C4-2B (cell line): ENCODE results near the gene CCDC27.

ENCODE experiments used
- H3K27ac ChIP-seq: fragments of 450-650 bp; 2 replicates; pipeline ENCODE4 v1.5.1; 2017
- CTCF ChIP-seq: fragments of 450-650 bp; conservative IDR thresholded peaks from 2 replicates; pipeline ENCODE4 v1.5.1; 2017; ENCODE audit warnings: mild to moderate bottlenecking
- ZFX ChIP-seq: fragments of 450-650 bp; IDR thresholded peaks from 2 replicates; pipeline ENCODE4 v1.6.1; 2017

CCDC27 gene

DNA sequence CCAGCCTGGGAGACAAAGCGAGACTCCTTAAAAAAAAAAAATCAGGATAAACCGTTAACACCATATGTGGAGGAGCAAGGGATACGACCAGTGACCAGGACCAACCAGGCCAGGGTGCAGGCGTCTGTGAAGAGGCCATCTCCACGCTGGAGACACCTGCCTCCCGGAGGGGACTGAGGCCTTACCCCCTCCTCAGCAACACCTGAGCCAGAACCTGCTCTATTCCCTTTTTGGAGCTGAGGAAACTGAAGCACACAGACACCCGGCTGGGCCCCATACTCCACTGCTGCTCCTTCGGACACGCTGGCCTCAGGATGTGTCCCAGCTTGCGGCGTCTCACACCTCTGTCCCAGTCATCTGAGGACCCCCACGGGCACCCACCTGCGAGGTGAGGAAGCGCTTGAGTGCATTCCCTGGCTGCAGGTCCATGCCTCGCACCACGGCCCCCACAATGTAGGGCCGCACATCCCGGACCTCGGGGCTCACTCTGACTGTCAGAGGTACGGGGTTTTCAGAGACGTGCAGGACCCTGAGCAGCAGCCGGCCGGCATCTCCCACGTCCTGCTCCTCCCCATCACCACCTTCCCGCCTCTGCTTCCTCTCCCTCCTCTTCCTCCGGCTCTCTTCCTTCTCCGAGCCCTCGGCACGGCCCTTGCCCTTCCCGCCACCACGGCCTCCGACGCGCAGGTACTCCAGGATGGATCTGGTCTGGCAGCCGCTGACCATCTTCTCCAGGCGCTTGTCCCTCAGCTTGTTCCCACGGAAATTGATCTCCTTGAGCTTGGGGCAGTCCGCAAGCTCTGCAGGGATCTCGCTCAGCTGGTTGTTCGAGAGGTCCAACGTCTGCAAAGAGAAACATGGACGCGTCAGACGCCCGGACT is 34.5 kb downstream of the CCDC27 start:
- no peak overlapping the region for H3K27ac ChIP-seq
- TF ChIP-seq ZFX (no peak), CTCF (no peak)

GRCh38 chr1:3787349-3787715 is 35.1 kb downstream of the CCDC27 start:
- H3K27ac ChIP-seq, result no peak overlapping the region
- TF ChIP-seq CTCF (no peak), ZFX (no peak)

DNA sequence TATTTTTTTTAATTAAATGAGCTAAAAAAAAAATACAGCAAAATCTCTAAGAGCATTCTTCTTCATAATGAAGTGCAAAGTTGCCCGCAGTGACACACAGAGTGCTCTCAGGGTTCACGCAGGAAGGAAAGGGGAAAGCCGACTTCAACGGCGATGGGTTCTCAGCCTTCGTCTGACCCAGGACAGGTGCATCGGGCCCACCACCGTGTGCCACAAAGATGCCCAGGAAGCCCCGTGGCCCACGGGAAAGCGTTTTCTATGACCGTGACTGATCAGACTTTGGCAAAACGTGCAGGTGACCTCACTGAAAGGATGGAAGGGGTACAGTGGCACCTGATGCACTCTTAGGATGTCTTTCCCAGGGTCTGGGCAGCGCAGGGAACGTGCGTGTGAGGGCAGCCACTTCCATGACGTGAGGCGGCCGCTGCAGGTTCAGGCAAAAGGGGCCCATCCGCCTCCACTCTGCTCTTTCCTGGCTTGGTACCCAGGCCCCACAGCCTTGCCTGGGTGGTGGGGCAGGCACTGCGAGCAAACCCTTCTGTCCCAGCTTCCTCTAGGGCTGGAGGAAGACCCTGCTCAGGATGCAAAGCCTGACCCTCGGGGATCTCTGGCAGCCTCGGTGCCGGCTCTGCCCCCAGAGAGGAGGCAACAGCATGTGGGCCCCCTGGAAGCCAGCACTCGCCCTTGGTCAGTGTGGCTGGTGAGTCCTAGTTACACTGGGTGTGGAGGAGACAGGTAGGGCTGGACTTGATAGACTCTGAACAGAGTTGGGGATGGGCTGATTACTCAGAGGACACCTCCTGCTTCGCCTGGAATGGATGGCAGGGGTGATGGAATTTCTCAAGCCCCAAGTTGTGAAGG is 35.7 kb downstream of the CCDC27 start:
- no peak for TF ChIP-seq CTCF
- TF ChIP-seq ZFX, result no peak

GRCh38 chr1:3788756-3789420 is 36.6 kb downstream of the CCDC27 start:
- no peak for TF ChIP-seq CTCF
- TF ChIP-seq ZFX, result no peak
- no peak overlapping the region for H3K27ac ChIP-seq

More for the DNA sequence above, 35.7 kb downstream of the CCDC27 start:
- no peak overlapping the region for H3K27ac ChIP-seq

DNA sequence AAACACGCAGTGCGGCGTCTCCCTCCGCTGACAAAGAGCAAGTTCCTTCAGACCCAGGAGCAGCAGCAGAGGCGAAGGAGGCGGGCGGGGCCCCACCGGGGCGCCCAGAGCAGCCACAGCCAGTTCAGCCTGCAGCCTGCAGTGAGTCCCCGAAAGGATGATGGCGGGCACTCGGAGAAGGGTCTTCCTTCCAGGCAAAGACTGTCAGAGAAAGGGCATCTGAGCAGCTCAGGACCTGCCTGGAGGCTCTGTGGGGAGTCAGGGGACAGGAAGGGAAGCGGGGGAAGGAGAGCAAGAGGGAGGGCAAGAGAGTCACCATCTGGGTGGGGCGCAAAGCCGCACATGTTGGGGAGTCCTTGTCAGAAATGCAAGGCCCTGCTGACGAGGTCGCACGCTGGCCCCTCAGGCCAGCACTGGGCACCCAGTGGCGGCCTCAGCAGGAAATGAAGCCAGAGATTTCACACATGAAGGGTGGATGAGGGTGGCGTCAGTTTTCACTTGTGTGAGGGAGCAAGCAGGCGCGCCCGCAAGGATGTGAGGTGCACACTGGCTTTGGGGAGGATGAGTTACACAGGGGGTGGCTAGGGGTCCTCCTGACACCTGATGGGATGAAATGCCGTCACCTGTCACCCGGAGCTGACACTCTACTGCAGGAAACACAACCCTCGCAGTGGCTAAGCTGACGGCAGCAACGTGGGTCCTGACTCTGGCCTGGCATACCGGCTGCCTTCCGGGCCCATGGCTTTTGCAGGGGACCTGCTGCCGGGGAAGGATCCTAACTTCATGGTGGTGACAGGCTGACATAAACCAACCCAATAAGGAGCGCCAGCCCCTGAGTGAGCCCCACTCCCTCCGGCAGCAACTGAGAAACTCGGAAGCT is 37.4 kb downstream of the CCDC27 start:
- H3K27ac ChIP-seq, result no peak overlapping the region
- TF ChIP-seq ZFX (no peak), CTCF (no peak)

DNA sequence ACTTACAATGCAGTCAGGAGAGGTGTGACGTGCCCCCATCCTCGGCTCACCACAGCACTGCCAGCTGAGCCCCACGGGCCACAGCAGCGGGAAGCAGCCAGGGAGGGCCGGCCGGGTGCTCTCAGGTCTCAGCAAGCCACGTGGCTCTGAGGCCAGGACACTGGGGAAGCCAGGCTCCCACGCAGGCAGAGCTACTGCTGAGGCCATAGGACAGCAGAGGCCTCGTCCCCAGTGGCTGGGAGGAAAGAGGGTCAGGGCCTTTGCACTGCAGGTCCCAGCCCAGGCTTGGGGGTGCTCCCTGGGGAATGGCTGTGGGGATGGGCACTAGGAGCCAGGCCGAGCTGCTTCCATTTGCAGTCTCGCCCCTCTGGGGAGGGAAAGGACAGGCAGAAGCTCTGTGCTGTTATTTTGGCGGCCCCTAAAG is 38.3 kb downstream of the CCDC27 start:
- no peak overlapping the region for H3K27ac ChIP-seq
- TF ChIP-seq ZFX (no peak), CTCF (no peak)
